Right forelimb (tissue), 1 donor: ENCODE measurements around the gene MARVELD1.
A peak's percentile ranks its signal among the peaks of the same experiment; 100 is the strongest.

ENCODE experiments used
- DNase-seq: peaks from one replicate; pipeline ENCODE4 v3.0.0-alpha.2; 2018

MARVELD1 gene

DNA sequence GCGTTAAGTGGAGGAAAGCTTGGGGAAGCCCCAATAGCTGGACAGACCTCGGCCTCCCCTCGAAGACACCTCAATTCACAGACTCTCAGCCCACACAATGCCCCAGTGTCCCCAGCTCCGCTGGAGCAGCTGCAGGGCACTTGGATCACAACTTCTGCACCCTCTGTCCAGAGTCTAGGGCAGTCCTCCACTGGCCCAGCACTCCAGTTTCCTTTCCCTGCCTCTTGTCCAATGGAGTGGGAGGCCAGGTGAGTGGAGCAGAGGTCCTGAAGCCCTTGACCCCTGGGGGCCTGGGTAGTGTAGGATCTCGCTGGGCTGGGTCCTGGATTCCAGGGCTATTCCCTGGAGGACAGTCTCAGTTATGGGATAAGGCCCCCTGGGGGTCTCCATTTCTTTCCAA, 46.4 kb downstream of the MARVELD1 start:
- DNase-seq: no peak

DNA sequence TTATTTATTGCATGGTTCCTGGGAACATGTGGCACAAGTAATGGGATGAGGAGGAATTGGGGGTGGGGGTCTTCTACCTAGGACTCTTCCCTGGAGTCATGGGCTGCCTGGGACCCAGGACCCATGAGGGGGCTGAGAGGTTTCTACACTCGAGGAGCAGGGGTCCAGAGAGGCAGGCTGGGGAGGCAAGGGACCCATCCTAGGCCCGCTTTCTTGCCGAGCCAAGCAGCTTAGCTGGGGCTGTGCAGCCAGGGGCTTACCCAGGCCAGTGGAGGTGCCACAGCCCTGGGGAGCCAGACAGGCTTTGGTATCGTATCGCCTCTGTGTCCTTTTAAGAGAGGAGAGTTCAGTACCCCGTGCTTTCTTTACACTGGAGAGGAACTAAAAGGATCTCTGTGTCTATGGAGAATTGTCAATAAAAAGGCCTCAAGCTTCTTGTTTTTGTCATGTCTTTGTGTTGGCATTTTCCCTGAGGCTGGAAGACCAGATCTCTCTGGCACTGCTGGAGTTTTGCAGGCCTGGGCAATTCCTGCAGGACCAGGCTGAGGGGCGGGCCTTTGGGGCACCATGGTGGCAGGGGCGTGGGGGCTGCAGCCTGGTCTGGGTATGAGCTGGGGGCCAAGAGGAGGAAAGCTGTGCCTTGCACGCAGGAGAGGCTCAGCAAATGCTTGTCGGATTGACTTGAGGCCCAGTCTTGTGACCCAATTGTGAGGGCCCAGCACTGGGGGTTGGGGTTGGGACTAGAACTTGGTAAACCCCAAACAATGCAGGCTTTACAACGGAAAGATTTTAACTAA, 47.1 kb downstream of the MARVELD1 start:
- no peak for DNase-seq

DNA sequence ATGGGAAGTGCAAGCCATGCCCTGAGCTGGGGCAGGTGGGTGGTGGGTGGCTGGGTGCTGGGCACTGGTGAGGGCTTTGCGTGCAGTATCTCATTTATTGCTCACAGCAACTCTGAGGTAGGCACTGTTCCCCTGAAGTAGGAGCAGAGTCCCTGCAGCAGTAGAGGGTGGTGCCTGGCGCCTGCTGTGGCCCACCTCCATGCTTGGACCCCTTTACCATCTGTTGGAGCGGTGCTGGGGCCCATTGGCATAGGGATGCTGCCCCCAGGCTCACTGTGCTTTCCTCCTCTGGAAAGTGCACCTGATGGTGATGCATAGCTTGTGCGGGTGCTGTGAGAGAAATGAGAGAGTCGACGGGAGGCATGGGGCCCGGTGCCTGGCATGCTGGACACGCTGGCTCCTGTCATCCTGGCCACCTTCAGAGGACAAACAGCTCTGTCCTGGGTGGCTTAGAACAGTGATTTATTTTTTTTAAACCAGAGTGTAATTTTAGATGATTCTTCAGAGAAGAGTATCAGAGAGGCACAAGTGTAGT, 47.9 kb downstream of the MARVELD1 start:
- no peak for DNase-seq

DNA sequence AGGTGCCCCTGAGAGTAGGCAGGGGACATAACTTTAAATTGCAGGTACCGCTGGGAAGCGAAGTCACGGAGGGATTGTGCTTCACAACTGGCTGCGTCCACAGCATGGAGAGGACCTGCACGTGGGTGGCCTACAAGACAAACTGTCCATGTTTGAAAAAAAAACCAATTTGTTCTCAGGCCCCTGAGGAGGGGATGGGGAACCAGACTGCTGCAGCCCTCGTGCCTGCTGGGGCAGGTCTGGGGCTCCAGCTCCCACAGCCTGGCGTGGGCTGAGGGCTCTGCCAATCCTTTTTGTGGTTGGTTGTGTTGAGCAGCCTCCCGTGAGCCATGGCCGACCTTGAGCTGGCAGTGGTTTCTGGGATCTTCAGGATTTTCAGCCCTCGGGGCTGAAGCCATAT, 48.5 kb downstream of the MARVELD1 start:
- DNase-seq: no peak

DNA sequence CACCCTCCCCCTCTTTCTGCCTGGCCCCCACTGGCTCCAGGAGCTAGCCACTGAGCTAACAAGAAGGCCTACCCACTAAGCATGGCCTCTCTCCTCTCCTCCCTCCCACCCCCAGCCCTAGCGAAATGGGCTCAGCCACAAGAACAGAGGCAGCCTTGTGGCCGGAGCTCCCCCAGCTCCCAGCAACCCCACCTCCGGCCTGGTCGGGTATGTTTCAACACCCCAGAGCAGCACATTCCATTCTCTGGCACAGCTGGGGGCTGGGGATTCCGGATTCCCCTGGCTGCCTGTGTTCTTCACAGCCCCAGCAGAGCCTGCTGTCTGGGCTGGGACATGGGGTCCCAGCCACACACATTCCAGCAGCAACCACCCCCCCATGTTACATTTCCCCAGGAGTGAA, 49.3 kb downstream of the MARVELD1 start:
- DNase-seq: peak; percentile 51

DNA sequence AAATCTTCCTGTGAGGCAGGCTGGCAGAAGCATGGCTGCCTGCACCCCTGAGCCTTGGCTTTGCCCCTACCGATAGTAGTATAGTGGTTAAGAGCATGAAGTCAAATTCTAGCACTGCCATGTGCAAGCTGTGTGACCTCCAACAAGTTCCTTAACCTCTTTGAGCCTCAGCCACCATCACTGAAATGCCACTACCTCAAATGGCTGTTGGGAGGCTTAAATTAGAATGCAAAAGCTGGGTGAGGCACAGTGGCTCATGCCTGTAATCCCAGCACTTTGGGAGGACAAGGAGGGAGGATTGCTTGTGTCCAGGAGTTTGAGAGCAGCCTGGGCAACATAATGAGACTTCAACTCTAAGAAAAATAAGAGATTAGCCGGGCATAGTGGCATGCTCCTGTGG, 49.9 kb downstream of the MARVELD1 start:
- DNase-seq: no peak

DNA sequence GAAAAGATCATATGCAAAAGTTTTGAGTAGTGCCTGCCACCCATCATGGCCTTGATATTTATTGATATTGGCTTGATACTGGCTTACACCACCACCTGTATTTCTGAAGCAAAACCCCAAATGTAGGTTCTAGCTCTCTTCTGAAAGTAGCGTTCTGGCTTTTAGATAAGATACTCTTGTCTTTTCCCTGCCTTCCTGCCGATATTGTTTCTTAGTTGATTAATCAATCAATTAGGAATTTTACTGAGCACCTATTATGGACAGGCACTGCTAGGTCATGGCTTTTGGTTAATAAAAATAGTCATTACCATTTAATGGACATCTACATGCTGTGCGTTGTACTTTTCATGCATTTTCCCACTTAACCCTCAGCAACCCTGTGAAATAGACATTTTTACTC, 50.4 kb downstream of the MARVELD1 start:
- no peak for DNase-seq

DNA sequence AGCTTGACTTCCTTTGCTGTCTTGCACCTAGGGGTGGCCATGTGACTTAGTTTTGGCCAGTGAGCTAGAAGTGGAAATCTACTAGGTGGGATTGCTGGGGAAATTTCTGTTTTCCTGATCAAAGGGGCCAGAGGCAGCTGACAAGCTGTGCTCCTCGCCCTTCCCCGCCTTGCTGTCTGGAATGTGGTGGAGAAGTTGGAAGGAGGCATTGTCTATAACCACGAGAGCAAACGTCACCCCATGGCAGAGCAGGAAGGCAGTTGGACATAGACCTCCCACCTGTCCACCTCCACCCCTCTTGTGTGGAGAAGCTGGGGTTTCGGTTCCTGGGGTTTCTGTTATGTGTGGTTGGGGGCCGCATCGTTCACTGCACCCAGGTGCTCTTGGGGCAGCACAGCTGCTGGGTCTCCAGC, 51.0 kb downstream of the MARVELD1 start:
- DNase-seq: no peak

DNA sequence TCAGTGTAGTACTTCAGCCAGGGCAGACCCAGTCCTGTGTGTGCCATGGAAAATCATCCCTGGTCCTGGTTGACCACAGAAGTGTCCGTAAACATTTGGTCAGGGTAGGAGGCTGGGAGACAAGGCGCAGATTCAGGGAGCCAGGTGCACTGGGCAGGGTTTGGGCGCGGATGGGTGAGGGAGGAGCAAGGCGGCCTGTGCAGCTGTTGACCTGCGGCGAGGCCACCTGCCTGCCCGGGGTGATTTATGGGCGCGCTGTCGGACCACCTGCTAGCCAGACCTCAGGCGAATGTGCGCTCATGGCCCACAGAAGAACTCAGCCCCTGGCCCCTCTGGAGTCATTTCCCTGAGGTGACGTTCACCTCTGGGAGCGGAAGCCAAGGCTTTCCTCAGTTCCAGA, 51.7 kb downstream of the MARVELD1 start:
- peak; percentile 49 for DNase-seq

DNA sequence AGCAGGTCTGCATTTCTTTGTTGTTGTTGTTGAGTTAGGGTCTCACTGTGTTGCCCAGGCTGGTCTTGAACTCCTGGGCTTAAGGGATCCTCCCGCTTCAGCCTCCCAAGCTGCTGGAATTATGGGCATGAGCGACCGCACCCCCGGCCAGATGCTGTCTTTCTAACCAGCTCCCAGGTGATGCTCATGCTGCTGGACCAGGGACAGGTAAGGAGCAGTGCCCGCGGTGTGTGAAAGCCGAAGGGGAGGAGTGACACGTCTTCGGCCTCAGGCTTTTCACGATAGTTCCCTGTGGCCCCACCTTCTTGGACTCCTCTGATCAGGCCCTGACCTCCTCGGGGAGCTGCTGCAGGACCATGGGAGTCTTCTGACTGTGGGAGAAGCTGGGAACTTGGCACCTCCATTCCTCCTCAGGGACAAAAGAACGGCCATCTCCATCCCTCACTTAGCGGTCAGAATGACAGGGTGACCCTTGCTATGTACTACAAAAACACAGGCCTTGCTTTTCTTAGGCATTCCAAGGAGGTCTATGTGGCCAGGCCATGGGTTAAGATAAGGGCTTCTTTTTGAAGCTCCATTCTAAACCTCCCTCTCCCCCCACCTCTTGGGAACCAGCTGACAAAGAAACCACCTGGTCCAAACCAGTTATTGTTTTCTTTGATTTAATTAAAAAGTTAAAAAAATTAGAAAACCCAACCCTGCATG, 52.7 kb downstream of the MARVELD1 start:
- DNase-seq: no peak

DNA sequence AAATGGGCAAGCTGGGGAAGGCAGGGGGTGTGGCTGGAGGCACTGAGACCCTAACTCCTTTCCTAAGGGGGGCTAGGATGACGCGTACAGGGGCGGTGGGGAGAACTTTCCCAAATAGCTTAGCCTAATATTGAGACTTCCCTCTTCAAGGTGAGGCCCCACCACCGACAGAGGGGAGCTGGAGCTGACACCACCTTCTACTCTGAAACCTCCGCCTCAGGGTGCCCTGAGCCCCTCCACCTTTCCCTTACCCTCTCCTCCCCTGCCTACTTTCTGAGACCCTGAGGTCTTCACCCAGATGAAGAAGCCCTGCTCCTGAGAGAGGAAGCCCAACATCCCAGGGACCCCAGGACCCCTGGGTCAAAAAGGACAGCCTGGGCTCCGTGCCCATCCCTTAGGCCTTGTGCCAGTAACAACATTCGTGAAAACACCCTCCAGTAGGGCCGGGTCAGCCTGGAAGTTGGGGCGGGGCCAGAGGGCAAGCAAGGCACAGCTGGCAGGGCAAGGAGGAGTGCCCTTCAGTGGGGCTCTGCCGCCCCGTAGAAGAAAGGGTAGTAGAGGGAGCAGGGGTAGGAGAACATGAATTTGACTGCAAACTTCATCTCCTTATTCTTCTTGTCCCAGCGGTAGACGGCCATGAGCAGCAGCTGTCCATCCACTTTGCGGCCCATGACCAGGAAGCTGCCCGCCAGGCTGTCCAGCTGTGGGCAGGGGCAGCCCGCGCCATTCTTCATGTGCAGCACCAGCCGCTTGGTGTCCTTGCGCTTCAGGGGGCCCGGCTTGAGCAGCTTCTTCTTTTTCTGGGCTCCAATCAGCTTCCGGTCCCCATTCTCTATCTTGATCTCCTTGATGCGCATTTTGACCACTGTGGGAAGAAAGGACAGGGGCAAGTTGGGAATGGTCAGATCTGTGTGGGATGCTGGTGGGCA, 53.7 kb downstream of the MARVELD1 start:
- no peak for DNase-seq
